PFSK-1 (cell line): ENCODE data around the gene ACVR1.

Experiments used
- FOXP2 ChIP-seq: optimal IDR thresholded peaks from 2 replicates; pipeline ENCODE3; 2011; ENCODE audit warnings: borderline replicate concordance, control low read depth, inconsistent platforms; ENCODE audit not compliant: insufficient read depth; ENCODE audit errors: extremely low read length, extremely low read depth
- POLR2AphosphoS5 ChIP-seq: IDR thresholded peaks from 2 replicates; pipeline ENCODE4 v1.6.1; 2012; ENCODE audit warnings: low read depth, mild to moderate bottlenecking, control low read depth, low read length, moderate library complexity
- REST ChIP-seq, 2 experiments: IDR thresholded peaks; 2 replicates each; pipeline versions ENCODE4 v1.6.1 to v1.8.0; 2011 to 2012; ENCODE audit warnings: low read depth in 2 of 2, low read length in 2 of 2, control low read depth in 1 of 2, inconsistent platforms in 1 of 2, mild to moderate bottlenecking in 1 of 2, moderate library complexity in 1 of 2; ENCODE audit not compliant: insufficient read depth in 1 of 2
- SIN3A ChIP-seq: IDR thresholded peaks from 2 replicates; pipeline ENCODE4 v1.6.1; 2012; ENCODE audit warnings: mild to moderate bottlenecking, low read length, moderate library complexity, borderline replicate concordance; ENCODE audit not compliant: insufficient read depth
- TAF1 ChIP-seq: IDR thresholded peaks from 2 replicates; pipeline ENCODE4 v1.6.1; 2012; ENCODE audit warnings: low read length, control low read depth, borderline replicate concordance; ENCODE audit not compliant: insufficient read depth

ACVR1 gene

GRCh38 chr2:157789933-157790511, 86.1 kb downstream of the ACVR1 start:
- TF ChIP-seq FOXP2 (no peak), SIN3A (no peak)

GRCh38 chr2:157789256-157789655, 86.9 kb downstream of the ACVR1 start:
- no peak for TF ChIP-seq POLR2AphosphoS5
- TF ChIP-seq FOXP2: no peak
- no peak for TF ChIP-seq SIN3A
- no peak for TF ChIP-seq TAF1
- no peak for TF ChIP-seq REST (IDR thresholded peaks at IDR 0.05; ENCODE audit: insufficient read depth in 1 of 2, low read depth in 2 of 2, low read length in 2 of 2)

- TF ChIP-seq FOXP2 (no peak), REST (IDR thresholded peaks at IDR 0.05; ENCODE audit: insufficient read depth in 1 of 2, low read depth in 2 of 2, low read length in 2 of 2) (no peak), SIN3A (no peak), POLR2AphosphoS5 (no peak), TAF1 (no peak)
Measured at GRCh38 chr2:157788201-157788600, 87.9 kb downstream of the ACVR1 start.

- no peak for TF ChIP-seq SIN3A
- no peak for TF ChIP-seq REST (IDR thresholded peaks at IDR 0.05; ENCODE audit: insufficient read depth in 1 of 2, low read depth in 2 of 2, low read length in 2 of 2)
- no peak for TF ChIP-seq POLR2AphosphoS5
- no peak for TF ChIP-seq FOXP2
- no peak for TF ChIP-seq TAF1
Measured at GRCh38 chr2:157787364-157787938, 88.7 kb downstream of the ACVR1 start.

GRCh38 chr2:157786663-157787363, 89.3 kb downstream of the ACVR1 start:
- TF ChIP-seq FOXP2: no peak
- TF ChIP-seq POLR2AphosphoS5: no peak
- TF ChIP-seq REST (IDR thresholded peaks at IDR 0.05; ENCODE audit: insufficient read depth in 1 of 2, low read depth in 2 of 2, low read length in 2 of 2): no peak
